ENCODE results near the gene YIF1A.
"Not testable (repeated sequence)": the region's sequence is repeated elsewhere in the genome, so short reads cannot be mapped to it uniquely, and the experiment has no call there.

Gene YIF1A

DNA sequence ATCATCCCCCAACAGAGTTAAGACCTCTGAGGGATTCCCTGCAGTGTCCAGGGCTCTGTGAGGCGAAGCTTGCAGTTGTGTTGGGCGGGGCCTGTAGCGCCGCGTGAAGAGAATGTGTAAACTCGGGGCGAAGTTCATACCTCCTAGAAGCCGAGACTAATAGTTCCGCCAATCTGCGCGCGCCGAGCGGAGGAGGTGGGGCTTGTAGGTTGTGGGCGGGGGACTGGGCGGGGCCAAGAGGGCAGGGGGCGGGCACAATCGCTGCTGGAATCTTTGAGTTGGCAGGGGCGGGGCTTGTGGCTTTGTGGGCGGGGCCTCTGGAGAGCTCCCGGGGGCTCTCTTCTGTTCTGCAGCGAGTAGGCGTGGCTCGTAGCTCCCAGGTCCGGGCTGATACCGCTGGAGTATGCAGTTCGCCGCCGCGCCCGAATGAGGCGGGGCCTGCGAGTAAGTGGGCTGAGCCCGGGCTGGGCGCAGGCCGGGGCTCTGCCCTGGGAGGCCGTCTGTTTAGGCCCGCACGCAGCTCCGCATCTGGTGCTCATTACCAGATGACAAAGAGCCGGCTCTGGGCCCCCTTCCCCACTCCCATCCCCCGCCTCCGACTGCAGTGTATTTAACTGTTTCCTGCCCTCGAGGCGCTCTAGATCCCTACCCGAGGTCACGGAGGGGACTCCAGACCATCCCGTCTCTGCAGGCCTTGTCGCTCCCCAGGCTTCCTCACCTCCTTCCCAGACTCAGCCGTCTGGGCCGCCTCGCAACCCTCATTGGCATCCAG lies 23.8 kb upstream of the YIF1A start:
- H3K4me3 ChIP-seq (ENCODE audit: low read depth, low read length): peak overlapping the region; percentile 55
- TF ChIP-seq, protein P1, sequence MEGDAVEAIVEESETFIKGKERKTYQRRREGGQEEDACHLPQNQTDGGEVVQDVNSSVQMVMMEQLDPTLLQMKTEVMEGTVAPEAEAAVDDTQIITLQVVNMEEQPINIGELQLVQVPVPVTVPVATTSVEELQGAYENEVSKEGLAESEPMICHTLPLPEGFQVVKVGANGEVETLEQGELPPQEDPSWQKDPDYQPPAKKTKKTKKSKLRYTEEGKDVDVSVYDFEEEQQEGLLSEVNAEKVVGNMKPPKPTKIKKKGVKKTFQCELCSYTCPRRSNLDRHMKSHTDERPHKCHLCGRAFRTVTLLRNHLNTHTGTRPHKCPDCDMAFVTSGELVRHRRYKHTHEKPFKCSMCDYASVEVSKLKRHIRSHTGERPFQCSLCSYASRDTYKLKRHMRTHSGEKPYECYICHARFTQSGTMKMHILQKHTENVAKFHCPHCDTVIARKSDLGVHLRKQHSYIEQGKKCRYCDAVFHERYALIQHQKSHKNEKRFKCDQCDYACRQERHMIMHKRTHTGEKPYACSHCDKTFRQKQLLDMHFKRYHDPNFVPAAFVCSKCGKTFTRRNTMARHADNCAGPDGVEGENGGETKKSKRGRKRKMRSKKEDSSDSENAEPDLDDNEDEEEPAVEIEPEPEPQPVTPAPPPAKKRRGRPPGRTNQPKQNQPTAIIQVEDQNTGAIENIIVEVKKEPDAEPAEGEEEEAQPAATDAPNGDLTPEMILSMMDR (IDR thresholded peaks at IDR 0.05; ENCODE audit: low read depth, low read length, missing control alignments): no peak
- DNase-seq (ENCODE audit: low read depth): peak; percentile 86

DNA sequence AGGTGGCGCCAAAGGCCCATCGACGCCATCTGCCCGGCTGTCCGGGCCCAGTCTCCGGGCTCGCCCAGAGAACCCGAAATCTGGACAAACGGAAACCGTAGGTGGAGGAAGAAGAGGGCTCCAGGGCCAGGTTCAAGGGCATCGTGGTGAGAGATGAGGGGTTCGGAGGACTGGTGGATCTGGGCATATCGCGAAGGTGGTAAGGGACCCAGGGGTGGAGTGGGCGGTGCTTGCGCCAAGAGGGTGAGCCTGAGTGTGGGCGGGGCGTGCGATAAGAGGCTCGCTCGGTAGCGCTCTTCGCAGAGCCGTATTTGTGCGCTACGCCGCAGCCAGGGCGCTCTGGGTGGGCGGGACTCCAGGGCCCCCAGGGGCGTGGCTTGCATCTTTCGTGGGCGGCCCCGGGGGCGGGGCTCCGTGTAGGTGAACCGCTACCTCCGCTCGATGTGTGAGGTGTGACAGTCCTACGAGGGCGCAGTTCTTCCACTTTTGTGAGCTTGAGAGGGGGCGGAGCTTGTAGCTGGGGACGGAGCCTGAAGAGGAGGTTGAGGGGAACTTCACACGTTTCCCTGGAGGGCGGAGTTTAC lies 23.1 kb upstream of the YIF1A start:
- TF ChIP-seq, protein P1 (IDR thresholded peaks at IDR 0.05; ENCODE audit: low read depth, low read length, missing control alignments): peak; percentile 90
- DNase-seq (ENCODE audit: low read depth): peak; percentile 86
- peak overlapping the region; percentile 55 for H3K4me3 ChIP-seq (ENCODE audit: low read depth, low read length)

DNA sequence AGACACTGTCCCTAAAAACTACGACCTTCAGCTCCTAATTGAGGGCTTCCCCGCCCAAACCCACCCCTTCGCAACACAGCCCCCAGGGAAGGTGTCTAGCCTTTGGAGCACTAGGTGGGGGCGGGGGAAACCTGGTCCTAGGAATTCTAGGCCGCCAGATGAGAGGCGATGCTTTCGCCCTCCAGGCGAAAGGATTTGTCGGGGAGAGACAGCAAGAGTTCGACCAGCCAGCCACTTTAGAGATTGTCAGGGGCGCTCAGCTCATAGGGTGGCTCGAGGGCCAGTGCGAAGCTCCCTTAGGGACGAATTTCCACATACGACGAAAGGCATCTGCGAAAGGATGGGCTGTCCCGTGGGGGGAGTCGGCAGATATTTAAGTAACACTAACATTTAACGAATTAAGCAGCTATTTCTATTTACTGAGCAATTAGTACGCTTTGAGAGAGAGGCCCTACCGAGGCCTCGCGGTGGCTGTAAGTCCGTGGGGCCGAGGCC lies 22.6 kb upstream of the YIF1A start:
- H3K4me3 ChIP-seq (ENCODE audit: low read depth, low read length): peak overlapping the region; percentile 55
- TF ChIP-seq, protein P1 (IDR thresholded peaks at IDR 0.05; ENCODE audit: low read depth, low read length, missing control alignments): no peak
- no peak for DNase-seq (ENCODE audit: low read depth)

DNA sequence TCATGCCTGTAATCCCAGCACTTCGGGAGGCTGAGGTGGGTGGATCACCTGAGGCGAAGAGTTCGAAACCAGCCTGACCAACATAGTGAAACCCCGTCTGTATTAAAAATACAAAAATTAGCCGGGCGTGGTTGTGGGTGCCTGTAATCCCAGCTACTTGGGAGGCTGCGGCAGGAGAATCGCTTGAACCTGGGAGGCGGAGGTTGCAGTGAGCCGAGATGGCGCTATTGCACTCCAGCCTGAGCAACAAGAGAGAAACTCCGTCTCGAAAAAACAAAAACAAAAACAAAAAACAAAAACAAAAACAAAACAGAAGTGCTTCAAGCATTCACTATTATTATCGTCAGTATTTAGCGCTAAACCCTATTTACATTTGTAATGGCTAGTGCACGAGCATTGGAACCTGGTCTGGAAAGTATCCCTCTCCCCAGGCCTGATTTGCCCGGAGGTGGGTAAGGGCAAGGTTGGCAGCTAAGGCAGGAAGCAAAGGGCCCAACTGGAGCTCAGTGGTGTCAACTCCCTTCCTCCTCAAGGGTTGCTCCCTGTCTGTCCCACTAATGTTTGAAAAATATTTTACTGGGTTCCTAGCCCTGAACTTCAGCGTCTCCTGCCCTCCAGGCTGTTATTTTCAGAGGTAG lies 22.0 kb upstream of the YIF1A start:
- DNase-seq (ENCODE audit: low read depth); H3K4me3 ChIP-seq (ENCODE audit: low read depth, low read length): not testable (repeated sequence)

DNA sequence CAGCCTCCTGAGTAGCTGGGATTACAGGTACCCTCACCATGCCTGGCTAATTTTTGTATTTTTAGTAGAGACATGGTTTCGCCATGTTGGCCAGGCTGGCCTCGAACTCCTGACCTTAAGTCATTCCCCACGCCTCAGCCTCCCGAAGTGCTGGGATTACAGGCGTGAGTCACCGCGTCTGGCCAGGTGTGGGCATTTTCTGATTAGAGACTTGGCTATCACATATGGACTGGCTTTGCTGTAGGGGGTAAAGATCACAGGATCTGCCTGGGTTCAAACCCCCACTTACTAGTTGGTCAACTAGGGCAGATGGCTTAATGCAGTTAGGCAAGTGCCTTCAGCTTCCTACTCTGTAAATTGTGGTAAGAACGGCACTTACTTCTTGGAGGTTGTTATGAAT lies 21.4 kb upstream of the YIF1A start:
- no peak for DNase-seq (ENCODE audit: low read depth)
- TF ChIP-seq, protein P1 (IDR thresholded peaks at IDR 0.05; ENCODE audit: low read depth, low read length, missing control alignments): no peak
- no peak overlapping the region for H3K4me3 ChIP-seq (ENCODE audit: low read depth, low read length)

DNA sequence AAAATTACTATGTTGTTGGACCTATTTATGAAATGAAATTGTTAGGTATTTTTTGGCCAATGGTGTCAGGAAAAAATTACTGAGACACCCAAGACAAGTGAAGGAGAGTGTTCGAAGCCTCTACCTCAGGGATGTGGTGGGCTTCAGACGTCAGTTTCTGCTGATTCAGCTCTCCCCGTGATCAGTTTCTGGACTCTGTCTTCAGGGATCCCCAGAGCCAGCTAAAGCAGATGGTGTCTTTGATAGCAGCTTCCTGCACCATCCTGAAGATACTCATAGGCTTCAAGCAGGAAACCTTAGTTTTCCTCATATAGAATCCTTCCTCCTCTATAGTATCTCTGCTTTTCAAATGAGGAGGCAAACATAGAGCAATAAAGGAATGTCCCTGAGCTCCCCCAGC lies 20.5 kb upstream of the YIF1A start:
- H3K4me3 ChIP-seq (ENCODE audit: low read depth, low read length): no peak overlapping the region
- no peak for DNase-seq (ENCODE audit: low read depth)
- TF ChIP-seq, protein P1 (IDR thresholded peaks at IDR 0.05; ENCODE audit: low read depth, low read length, missing control alignments): no peak

DNA sequence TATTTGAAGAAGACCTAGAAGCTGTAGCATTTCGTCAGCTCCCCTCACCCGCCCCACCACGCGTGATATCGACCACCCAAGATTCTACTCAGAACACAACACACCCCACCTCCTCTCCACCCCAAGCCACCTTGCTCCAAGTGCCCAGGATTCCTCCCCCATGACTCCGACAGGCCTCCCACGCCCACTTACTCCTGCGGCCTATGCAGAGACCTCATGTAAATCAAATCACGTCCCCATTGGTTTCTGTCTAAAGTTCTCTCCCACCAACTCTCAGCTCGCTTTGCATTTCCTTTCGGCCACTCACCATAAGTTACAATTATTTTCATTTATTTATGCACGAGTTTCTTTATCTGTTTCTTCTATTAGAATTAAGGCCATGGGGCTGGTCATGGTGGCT lies 13.7 kb upstream of the YIF1A start:
- no peak overlapping the region for H3K4me3 ChIP-seq (ENCODE audit: low read depth, low read length)
- TF ChIP-seq, protein P1 (IDR thresholded peaks at IDR 0.05; ENCODE audit: low read depth, low read length, missing control alignments): no peak
- no peak for DNase-seq (ENCODE audit: low read depth)

Measured in GM12864 (cell line).